DMS153 treated with DMSO at 0.1 percent for 48 hours (cell line): ENCODE results near the gene PKN3.
"Not testable (repeated sequence)": the region's sequence is repeated elsewhere in the genome, so short reads cannot be mapped to it uniquely, and the experiment has no call there.

Experiments
- DNase-seq: peaks from one replicate; lab custom pipeline; 2025; ENCODE audit not compliant: unreplicated experiment; lab: John Stamatoyannopoulos, UW

The PKN3 gene

GRCh38 chr9:128690684-128691034 is 11.6 kb upstream of the PKN3 start:
- DNase-seq: no peak

DNA sequence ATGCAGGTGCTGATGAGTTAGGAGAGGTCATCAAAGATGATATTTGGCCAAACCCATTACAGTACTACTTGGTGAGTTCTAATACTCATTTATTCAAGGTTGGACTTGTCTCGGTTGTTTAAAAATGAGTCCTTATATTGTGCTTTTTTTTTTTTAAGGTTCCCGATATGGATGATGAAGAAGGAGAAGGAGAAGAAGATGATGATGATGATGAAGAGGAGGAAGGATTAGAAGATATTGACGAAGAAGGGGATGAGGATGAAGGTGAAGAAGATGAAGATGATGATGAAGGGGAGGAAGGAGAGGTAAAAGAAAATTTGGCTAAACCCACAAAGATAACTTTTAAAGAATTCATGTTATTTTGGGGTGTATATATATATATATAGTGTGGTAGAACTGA is 8.6 kb upstream of the PKN3 start:
- not testable (repeated sequence) for DNase-seq

DNA sequence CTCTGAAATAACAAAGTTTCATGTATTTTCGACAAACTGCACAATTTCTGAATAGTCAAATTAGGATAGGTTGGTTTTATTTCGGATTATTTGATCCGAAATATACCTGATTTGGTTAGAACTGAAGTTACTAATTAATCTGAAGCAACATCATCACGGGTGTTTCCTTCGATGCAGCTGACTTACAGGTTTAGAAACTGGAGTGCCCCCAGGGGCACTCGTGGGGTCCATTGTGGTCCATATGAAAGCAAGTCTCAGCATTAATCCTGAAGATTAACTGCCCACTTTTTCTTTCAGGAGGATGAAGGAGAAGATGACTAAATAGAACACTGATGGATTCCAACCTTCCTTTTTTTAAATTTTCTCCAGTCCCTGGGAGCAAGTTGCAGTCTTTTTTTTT is 8.0 kb upstream of the PKN3 start:
- no peak for DNase-seq

DNA sequence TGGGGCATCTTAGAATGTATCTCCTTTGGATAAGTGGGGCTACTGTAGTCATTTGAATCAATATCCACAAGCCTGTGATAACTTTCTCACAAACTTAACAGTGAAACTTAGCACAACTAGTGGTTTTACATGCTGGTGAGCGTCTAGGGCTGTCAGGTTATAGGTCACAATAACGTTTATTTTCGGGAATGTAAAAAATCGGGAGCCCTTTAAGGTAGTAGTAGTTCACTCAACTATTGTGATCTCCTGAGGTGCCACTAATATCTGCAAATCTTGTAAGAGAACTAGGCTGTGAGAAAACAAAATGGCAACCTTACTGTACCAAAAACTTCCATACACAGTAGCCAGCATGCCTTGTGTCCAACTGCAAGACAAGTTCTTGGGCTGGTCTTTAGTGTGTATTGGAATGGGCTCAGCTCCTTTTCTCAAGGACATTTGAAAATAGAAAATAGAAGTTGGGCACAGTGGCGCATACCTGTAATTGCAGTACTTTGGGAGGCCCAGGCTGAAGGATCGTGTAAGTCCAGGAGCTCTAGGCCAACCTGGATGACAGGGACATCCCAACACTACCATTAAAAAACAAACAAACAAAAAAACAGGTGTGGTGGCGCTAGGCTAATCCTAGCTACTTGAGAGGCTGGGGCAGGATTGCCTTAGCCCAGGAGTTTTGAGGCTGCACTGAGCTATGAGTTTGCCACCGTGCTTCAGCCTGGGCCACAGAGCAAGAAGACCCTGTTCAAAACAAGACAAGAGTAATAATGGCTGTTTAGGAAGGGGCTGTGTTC is 5.2 kb upstream of the PKN3 start:
- no peak for DNase-seq

- DNase-seq: not testable (repeated sequence)
These were observed 3.1 kb upstream of the PKN3 start for GRCh38 chr9:128699096-128699795.

GRCh38 chr9:128701227-128701854 is 962 bp upstream of the PKN3 start:
- DNase-seq: no peak

- DNase-seq: no peak
These were observed 779 bp downstream of the PKN3 start for GRCh38 chr9:128702949-128703615.

- no peak for DNase-seq
These were observed 1.5 kb downstream of the PKN3 start for GRCh38 chr9:128703616-128704355.

DNA sequence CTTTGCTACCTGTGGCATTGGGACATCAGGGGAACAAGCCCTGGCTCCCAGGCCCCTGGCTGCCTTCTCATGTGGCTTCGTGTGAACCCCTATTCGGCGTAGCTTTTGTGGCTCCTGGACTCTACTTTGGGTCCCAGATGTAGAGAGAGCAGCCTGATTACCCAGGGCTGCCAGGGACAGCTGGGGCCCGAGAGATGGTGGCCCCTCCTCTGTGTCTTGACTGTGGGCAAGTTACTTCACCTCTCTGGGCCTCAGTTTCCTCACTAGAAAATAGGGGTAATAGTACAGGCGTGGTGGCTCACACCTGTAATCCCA is 2.0 kb downstream of the PKN3 start:
- no peak for DNase-seq

DNA sequence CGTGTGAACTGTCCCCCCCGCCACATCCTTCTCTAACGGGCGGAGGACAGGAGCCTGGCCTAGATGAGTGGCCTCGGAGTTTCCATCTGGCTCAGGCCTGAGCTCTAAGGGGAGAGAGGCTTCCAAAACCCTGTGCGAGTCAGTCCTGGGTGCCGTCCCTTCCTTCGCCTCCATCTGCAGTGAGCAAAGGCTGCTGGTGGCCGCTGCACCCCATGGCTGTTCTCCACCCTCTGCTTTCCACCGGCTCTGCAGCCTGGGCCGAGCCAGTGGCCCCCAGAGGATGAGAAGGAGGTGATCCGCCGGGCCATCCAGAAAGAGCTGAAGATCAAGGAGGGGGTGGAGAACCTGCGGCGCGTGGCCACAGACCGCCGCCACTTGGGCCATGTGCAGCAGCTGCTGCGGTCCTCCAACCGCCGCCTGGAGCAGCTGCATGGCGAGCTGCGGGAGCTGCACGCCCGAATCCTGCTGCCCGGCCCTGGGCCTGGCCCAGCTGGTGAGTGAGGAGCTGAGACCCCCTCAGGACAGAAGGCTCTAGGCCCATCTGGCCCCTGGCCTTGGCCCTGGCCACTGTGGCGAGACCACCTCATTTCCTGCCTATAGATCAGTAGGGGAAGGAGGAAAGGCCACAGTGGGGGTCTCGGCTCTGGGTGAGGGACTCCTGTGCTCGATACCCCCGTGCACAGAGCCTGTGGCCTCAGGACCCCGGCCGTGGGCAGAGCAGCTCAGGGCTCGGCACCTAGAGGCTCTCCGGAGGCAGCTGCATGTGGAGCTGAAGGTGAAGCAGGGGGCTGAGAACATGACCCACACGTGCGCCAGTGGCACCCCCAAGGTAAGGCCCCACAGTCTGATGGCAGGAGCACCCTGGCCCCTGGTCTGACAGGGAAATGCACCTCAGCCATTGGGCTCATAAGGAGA is 3.0 kb downstream of the PKN3 start:
- DNase-seq: no peak

DNA sequence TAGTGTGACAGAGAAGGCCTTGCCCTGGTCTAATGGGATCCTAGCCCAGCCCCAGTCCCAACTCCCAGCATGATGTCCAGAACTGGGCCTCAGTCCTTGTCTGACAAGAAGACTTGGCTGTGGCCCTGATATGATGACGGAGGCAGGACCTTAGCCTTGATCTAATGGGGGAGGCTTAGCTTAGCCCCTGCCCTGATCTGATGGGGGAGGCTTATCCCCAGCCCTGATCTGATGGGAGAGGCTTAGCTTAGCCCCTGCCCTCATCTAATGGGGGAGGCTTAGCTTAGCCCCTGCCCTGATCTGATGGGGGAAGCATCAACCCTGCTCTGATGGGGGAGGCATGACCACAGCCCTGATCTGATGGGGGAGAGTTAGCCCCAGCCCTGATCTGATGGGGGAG is 3.7 kb downstream of the PKN3 start:
- DNase-seq: no peak

GRCh38 chr9:128706671-128707381 is 4.5 kb downstream of the PKN3 start:
- DNase-seq: no peak

- no peak for DNase-seq
These were observed 5.1 kb downstream of the PKN3 start for GRCh38 chr9:128707446-128707845.

- no peak for DNase-seq
These were observed 10.4 kb downstream of the PKN3 start for GRCh38 chr9:128712451-128713410.

- no peak for DNase-seq
These were observed 11.1 kb downstream of the PKN3 start for GRCh38 chr9:128713411-128713780.

DNA sequence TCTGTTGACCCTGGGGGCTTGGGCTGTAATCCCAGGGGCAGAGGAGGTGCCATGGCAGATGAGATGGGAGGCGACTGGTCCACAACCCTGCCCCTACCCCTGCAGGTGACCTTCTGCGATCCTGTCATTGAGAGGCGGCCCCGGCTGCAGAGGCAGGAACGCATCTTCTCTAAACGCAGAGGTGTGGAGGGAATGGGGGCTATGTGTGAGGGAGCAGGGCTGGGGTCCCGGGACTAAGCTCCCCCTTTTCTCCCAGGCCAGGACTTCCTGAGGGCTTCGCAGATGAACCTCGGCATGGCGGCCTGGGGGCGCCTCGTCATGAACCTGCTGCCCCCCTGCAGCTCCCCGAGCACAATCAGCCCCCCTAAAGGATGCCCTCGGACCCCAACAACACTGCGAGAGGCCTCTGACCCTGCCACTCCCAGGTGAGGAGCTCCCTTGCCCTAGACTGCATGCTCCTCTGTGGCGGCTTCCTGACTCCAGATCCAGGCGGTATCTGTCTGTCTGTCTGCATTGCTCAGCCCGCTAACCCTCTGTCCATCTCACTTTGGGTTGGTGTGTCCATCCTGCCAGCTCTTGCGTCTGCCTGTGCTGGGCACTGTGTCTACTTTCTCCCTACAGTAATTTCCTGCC is 11.8 kb downstream of the PKN3 start:
- no peak for DNase-seq

DNA sequence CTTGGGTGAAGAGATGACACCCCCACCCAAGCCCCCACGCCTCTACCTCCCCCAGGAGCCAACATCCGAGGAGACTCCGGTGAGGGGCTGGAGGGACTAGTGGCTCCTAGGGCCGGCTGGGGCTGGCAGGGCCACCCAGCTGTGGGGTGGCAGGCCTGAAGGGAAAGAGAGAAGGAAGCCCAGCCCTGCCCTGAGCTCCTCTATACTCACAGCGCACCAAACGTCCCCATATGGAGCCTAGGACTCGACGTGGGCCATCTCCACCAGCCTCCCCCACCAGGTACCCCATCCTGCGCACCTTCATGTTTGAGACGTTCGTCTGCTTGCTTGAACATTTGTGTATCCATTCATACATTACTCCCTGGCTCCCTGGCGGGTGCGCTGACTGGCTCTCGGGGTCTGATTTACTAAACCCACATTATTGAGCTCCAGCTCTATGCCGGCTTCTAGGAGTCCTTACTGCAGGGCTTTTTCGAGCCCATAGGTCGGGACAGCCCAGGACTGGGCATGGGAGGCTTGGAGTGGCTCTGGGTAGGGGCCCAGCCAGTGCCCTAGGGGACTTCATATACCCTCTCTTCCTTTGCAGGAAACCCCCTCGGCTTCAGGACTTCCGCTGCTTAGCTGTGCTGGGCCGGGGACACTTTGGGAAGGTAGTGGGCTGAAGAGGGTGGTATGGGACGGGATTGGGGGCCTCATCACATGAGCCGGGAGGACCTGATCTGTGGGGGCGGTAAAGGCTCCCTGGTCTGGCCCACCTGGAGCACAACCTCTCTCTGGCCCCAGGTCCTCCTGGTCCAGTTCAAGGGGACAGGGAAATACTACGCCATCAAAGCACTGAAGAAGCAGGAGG is 12.5 kb downstream of the PKN3 start:
- DNase-seq: no peak
